Loucy (cell line): ENCODE data around the gene SUPT3H.

Experiments
- H2AFZ ChIP-seq: fragments of 200-600 bp; sonication (generic); 2 replicates; pipeline ENCODE4 v1.6.0; 2016; ENCODE audit warnings: antibody characterized with exemption, mild to moderate bottlenecking, low read length, moderate library complexity
- H3F3A ChIP-seq: fragments of 200-600 bp; 2 replicates; pipeline ENCODE4 v1.6.0; 2016; ENCODE audit warnings: antibody characterized with exemption, low read depth, mild to moderate bottlenecking
- H3K27me3 ChIP-seq: fragments of 200-600 bp; sonication (generic); 2 replicates; pipeline ENCODE4 v1.6.1; 2014; ENCODE audit warnings: low read length, mild to moderate bottlenecking; ENCODE audit not compliant: insufficient read depth, poor library complexity, severe bottlenecking
- H3K36me3 ChIP-seq: fragments of 200-600 bp; sonication (generic); 2 replicates; pipeline ENCODE4 v1.6.1; 2016; ENCODE audit warnings: low read length; ENCODE audit not compliant: insufficient read depth
- H3K4me1 ChIP-seq: fragments of 200-600 bp; sonication (generic); 2 replicates; pipeline ENCODE4 v1.5.1; 2014; ENCODE audit warnings: low read length, mild to moderate bottlenecking; ENCODE audit not compliant: insufficient read depth, poor library complexity, severe bottlenecking
- H3K4me2 ChIP-seq: fragments of 200-600 bp; sonication (generic); 2 replicates; pipeline ENCODE4 v1.6.0; 2014; ENCODE audit warnings: antibody characterized with exemption, low read length, low read depth, mild to moderate bottlenecking; ENCODE audit not compliant: poor library complexity, severe bottlenecking
- H3K4me3 ChIP-seq: fragments of 200-600 bp; sonication (generic); 2 replicates; pipeline ENCODE4 v1.5.1; 2014; ENCODE audit warnings: low read length, mild to moderate bottlenecking, mixed read lengths; ENCODE audit not compliant: poor library complexity, severe bottlenecking
- H3K79me2 ChIP-seq: fragments of 200-600 bp; sonication (generic); 2 replicates; pipeline ENCODE4 v1.6.1; 2014; ENCODE audit warnings: low read length; ENCODE audit not compliant: insufficient read depth
- H3K9ac ChIP-seq: fragments of 200-600 bp; sonication (generic); 2 replicates; pipeline ENCODE4 v1.6.0; 2014; ENCODE audit warnings: mild to moderate bottlenecking, low read depth, low read length, moderate library complexity; ENCODE audit not compliant: poor library complexity, severe bottlenecking
- H3K9me2 ChIP-seq: fragments of 200-600 bp; sonication (generic); replicated peaks from 2 replicates; pipeline ENCODE4 v1.6.1; 2016; ENCODE audit warnings: low read depth, low read length, mixed read lengths
- H3K9me3 ChIP-seq: fragments of 200-600 bp; sonication (generic); 2 replicates; pipeline ENCODE4 v1.6.1; 2014; ENCODE audit warnings: mild to moderate bottlenecking, antibody characterized with exemption, low read length, low read depth; ENCODE audit not compliant: insufficient read depth
- H4K20me1 ChIP-seq: fragments of 200-600 bp; sonication (generic); 2 replicates; pipeline ENCODE4 v1.6.0; 2014; ENCODE audit warnings: antibody characterized with exemption, low read length, mild to moderate bottlenecking; ENCODE audit not compliant: insufficient read depth, poor library complexity, severe bottlenecking
- CTCF ChIP-seq: fragments of 200-600 bp; sonication (generic); conservative IDR thresholded peaks from 2 replicates; pipeline ENCODE4 v1.5.1; 2014; ENCODE audit warnings: mild to moderate bottlenecking, antibody characterized with exemption, low read length
- EZH2phosphoT487 ChIP-seq: fragments of 200-600 bp; IDR thresholded peaks from 2 replicates; pipeline ENCODE4 v1.6.1; 2018; ENCODE audit warnings: antibody characterized with exemption, mild to moderate bottlenecking, moderate library complexity, borderline replicate concordance

The SUPT3H gene

GRCh38 chr6:45423824-45424450, 46.2 kb upstream of the SUPT3H start:
- no peak for TF ChIP-seq EZH2phosphoT487
- TF ChIP-seq CTCF: no peak
- H3K9me2 ChIP-seq: no peaks in the 10 kb centered on the region
- H3F3A ChIP-seq: no peaks in the 10 kb centered on the region; the same call in 1 of the 2 replicates
- H3K9ac ChIP-seq: peak overlapping the region; percentile 84
- H3K79me2 ChIP-seq: peaks cover 73% of the 10 kb centered on the region
- H3K4me1 ChIP-seq: peaks cover 73% of the 10 kb centered on the region
- no peaks in the 10 kb centered on the region for H3K9me3 ChIP-seq
- no peaks in the 10 kb centered on the region for H3K27me3 ChIP-seq
- H3K4me2 ChIP-seq: peak overlapping the region; percentile 79
- no peaks in the 10 kb centered on the region for H3K36me3 ChIP-seq
- H2AFZ ChIP-seq: no peak overlapping the region
- no peaks in the 10 kb centered on the region for H4K20me1 ChIP-seq
- peak overlapping the region; percentile 84 for H3K4me3 ChIP-seq

- Histone ChIP-seq H2AFZ (peak overlapping the region; percentile 83), H3K4me1 (peaks cover 67% of the 10 kb centered on the region), H3F3A (no peaks in the 10 kb centered on the region; the same call in 1 of the 2 replicates), H3K79me2 (peaks cover 67% of the 10 kb centered on the region), H3K27me3 (no peaks in the 10 kb centered on the region), H3K36me3 (no peaks in the 10 kb centered on the region), H4K20me1 (no peaks in the 10 kb centered on the region), H3K9me3 (no peaks in the 10 kb centered on the region), H3K9me2 (no peaks in the 10 kb centered on the region), H3K4me2 (peak overlapping the region; percentile 79), H3K9ac (peak overlapping the region; percentile 84), H3K4me3 (peak overlapping the region; percentile 84)
- TF ChIP-seq EZH2phosphoT487 (no peak), CTCF (no peak)
Observed at GRCh38 chr6:45423111-45423823, 45.5 kb upstream of the SUPT3H start.

- peaks cover 60% of the 10 kb centered on the region for H3K79me2 ChIP-seq
- no peaks in the 10 kb centered on the region for H4K20me1 ChIP-seq
- H2AFZ ChIP-seq: peak overlapping the region; percentile 83
- H3K36me3 ChIP-seq: no peaks in the 10 kb centered on the region
- no peaks in the 10 kb centered on the region for H3K9me2 ChIP-seq
- no peaks in the 10 kb centered on the region for H3K9me3 ChIP-seq
- H3F3A ChIP-seq: no peaks in the 10 kb centered on the region; the same call in 1 of the 2 replicates
- no peaks in the 10 kb centered on the region for H3K27me3 ChIP-seq
- H3K9ac ChIP-seq: peak overlapping the region; percentile 84
- peak overlapping the region; percentile 84 for H3K4me3 ChIP-seq
- peak overlapping the region; percentile 79 for H3K4me2 ChIP-seq
- TF ChIP-seq CTCF (no peak), EZH2phosphoT487 (no peak)
- peaks cover 61% of the 10 kb centered on the region for H3K4me1 ChIP-seq
Observed at GRCh38 chr6:45422503-45423110, 44.9 kb upstream of the SUPT3H start.
